OCI-LY3 (cell line): ENCODE measurements around the gene NOL6.
"Not testable (repeated sequence)": the region's sequence is repeated elsewhere in the genome, so short reads cannot be mapped to it uniquely, and the experiment has no call there.

Experiments used
- CTCF ChIP-seq: fragments of 200-600, 300-600 bp; sonication (generic); IDR thresholded peaks from 2 replicates; pipeline ENCODE4 v1.5.1; 2014; ENCODE audit warnings: antibody characterized with exemption, low read length, low read depth
- EZH2phosphoT487 ChIP-seq: fragments of 200-600 bp; shearing (Covaris generic); IDR thresholded peaks from 2 replicates; pipeline ENCODE4 v1.6.1; 2018; ENCODE audit warnings: antibody characterized with exemption, mixed run types, low read depth

- not testable (repeated sequence) for TF ChIP-seq EZH2phosphoT487, CTCF
These were observed 19.1 kb downstream of the NOL6 start for GRCh38 chr9:33454661-33455026.
